Lower lobe of right lung (tissue), 2 donors: Measurements from ENCODE around the gene NPLOC4. TPM values are rescaled to one million over a fixed set of nuclear protein-coding genes. Genes with fewer than 3 reads are reported as not detected.

ENCODE experiments used
- ATAC-seq, 2 donors: fragments of 200-7000 bp; cut with Tn5 transposase; one replicate each; pipeline ENCODE4 v1.9.1; 2020 to 2022; ENCODE audit warnings: mild to moderate bottlenecking in 2 of 2, moderate library complexity in 2 of 2
- DNase-seq: peaks from one replicate; pipeline ENCODE4 v3.0.0-alpha.2; 2020
- H3K27ac ChIP-seq: fragments of 200-600 bp; one replicate; pipeline ENCODE4 v1.8.0; 2022
- H3K27me3 ChIP-seq: fragments of 200-600 bp; one replicate; pipeline ENCODE4 v1.8.0; 2022; ENCODE audit warnings: low read depth
- H3K36me3 ChIP-seq: fragments of 200-600 bp; one replicate; pipeline ENCODE4 v1.8.0; 2022; ENCODE audit warnings: mild to moderate bottlenecking
- H3K4me1 ChIP-seq: fragments of 200-600 bp; one replicate; pipeline ENCODE4 v1.8.0; 2022
- H3K4me3 ChIP-seq: fragments of 200-600 bp; one replicate; pipeline ENCODE4 v1.8.0; 2022; ENCODE audit warnings: mild to moderate bottlenecking
- H3K9me3 ChIP-seq: fragments of 200-600 bp; one replicate; pipeline ENCODE4 v1.8.0; 2022
- intact Hi-C: fragments of 100-400 bp; cut with DNase I; formaldehyde crosslinking; loops from one replicate; pipeline ENCODE4 v1.11.0; 2022
- total RNA-seq: library from RNA; stranded (reverse); fragmentation: NEBNext Ultra II Directional; extraction: Animal tissue kit (Norgen Biotek cat#: 25700); gene quantifications from one replicate; pipeline ENCODE4 v1.2.1, GENCODE V29; 2021
- TF ChIP-seq, protein P1 (sequence below): fragments of 200-600 bp; IDR thresholded peaks from one replicate; pipeline ENCODE4 v1.8.0; 2022; ENCODE audit warnings: antibody characterized with exemption, mild to moderate bottlenecking
- donor health status: DM: no; HTN: yes; CAD: no; lungs with severe emphysema.

Gene NPLOC4
- total RNA-seq, 1 donor from 2014 or later = 69.6 TPM

DNA sequence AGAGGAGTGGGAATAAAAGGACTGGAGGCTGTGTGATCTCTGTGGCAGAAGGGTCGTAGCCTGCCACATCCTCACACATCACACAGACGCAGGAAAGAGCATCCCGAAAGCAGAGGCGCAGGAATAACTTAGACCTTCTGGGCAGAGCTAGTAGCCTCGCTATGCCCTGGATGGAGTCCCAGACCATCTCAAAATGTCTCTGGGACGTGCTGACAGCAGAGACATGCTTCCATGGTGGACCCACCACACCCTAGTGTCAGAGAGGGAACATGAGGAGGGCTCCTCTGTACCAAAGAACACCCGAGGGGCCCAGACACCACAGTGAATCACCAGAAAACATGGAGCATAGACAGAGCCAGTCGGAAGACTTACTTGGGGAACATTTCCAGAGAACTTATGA lies 55.2 kb downstream of the NPLOC4 start:
- H3K36me3 ChIP-seq = peaks cover 89% of the 10 kb centered on the region

DNA sequence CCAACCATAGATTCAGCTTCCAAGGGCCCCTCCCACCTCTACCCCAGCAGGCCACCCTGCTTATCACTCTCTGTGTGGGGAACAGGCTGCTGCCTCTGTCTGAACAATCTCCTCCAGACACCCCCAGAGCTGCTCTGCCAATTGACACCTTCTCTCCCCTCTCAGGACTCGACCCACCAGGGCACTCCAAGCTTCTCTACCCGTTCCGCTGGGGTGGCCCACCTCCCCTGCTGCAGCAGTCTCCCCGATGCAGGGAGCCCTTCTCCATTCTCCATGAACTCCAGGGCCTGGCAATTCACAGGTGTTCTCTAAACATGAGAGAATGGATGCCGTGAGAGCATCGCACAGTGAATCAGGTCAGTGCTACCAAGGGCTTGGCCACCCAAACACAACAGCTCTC lies 56.4 kb downstream of the NPLOC4 start:
- Histone ChIP-seq H3K36me3 (peaks cover 89% of the 10 kb centered on the region), H3K27me3 (no peaks in the 10 kb centered on the region), H3K4me1 (peaks cover 19% of the 10 kb centered on the region), H3K9me3 (no peaks in the 10 kb centered on the region), H3K27ac (no peak overlapping the region), H3K4me3 (no peak overlapping the region)
- TF ChIP-seq, protein P1, sequence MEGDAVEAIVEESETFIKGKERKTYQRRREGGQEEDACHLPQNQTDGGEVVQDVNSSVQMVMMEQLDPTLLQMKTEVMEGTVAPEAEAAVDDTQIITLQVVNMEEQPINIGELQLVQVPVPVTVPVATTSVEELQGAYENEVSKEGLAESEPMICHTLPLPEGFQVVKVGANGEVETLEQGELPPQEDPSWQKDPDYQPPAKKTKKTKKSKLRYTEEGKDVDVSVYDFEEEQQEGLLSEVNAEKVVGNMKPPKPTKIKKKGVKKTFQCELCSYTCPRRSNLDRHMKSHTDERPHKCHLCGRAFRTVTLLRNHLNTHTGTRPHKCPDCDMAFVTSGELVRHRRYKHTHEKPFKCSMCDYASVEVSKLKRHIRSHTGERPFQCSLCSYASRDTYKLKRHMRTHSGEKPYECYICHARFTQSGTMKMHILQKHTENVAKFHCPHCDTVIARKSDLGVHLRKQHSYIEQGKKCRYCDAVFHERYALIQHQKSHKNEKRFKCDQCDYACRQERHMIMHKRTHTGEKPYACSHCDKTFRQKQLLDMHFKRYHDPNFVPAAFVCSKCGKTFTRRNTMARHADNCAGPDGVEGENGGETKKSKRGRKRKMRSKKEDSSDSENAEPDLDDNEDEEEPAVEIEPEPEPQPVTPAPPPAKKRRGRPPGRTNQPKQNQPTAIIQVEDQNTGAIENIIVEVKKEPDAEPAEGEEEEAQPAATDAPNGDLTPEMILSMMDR = no peak
- DNase-seq (no peak), ATAC-seq (no peak)
- intact Hi-C loops = no loop called here

More for the DNA sequence above, 55.2 kb downstream of the NPLOC4 start:
- Histone ChIP-seq H3K4me3 (no peak overlapping the region), H3K27ac (no peak overlapping the region), H3K9me3 (no peaks in the 10 kb centered on the region), H3K4me1 (peaks cover 10% of the 10 kb centered on the region), H3K27me3 (no peaks in the 10 kb centered on the region)
- DNase-seq (no peak), ATAC-seq (no peak)
- intact Hi-C loops = no loop called here
- TF ChIP-seq, protein P1 = no peak

DNA sequence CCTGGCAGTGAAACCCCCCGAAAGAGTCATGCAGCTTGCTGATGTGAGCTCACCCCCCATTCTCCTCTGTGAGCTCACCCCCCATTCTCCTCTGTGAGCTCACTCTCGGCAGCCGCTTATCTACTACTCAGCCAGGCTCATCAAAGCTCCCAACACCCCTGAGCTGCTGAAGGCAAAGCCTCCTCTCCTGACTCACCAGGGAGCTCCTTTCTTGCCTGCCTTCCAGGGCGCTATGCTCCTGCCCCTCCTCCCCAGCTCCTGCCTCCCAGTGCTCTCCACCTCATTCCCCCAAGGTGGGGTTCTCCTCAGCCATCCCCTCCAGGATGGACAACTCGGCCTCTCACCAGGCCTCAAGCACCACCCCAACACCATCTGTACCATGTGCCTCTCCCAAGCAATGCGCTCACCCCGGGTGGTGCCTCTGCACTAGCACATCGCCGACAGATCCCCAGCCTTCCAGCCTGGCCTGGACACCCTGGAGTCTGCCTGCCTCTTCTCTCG lies 57.0 kb downstream of the NPLOC4 start:
- no peak for DNase-seq
- Histone ChIP-seq H3K27me3 (no peaks in the 10 kb centered on the region), H3K36me3 (peaks cover 87% of the 10 kb centered on the region), H3K27ac (no peak overlapping the region), H3K9me3 (no peaks in the 10 kb centered on the region), H3K4me3 (no peak overlapping the region), H3K4me1 (peaks cover 19% of the 10 kb centered on the region)
- TF ChIP-seq, protein P1 = no peak
- no peak for ATAC-seq
- intact Hi-C loops = no loop called here

DNA sequence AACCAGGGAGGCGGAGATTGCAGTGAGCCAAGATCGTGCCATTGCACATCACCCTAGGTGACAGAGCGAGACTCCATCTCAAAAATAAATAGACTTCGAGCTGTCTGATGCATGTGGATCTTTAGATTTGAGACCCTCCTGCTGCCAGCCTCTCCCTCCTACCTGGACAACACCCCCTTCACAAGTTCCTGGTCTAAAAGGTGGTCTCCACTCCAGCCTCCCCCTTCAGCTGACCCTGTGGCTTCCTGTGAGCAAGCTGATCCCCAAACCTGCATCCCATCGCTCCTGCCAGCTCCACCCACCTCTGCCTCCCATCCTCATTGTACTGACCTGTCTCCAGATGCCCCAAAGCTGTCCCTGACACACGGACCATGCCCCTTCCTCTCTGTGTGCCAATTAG lies 57.6 kb downstream of the NPLOC4 start:
- peaks cover 19% of the 10 kb centered on the region for H3K4me1 ChIP-seq
- H3K36me3 ChIP-seq = peaks cover 85% of the 10 kb centered on the region

DNA sequence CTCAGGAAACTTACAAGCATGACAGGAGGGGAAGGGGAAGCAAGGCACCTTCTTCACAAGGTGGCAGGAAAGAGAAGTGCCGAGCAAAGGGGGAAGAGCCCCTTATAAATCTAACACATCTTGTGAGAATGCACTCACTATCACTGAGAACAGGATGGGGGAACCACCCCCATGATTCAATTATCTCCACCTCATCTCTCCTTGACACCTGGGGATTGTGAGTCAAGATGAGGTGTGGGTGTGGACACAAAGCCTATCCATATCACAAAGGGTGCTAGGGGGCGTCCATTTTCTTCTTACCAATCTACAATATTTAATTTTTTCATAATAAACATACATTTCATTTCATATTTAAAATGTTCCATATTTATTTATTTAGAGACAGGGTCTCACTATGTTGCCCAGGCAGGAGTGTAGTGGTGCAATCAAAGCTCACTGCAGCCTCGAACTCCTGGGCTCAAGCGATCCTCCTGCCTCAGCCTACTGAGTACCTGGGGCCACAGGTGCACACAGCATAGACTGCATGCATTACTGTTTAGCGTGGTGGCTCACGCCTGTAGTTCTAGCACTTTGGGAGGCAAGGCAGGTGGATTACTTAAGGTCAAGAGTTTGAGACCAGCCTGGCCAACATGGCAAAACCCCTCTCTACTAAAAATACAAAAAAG lies 58.2 kb downstream of the NPLOC4 start:
- TF ChIP-seq, protein P1 = no peak
- Histone ChIP-seq H3K4me1 (peaks cover 19% of the 10 kb centered on the region), H3K27me3 (no peaks in the 10 kb centered on the region), H3K4me3 (no peak overlapping the region), H3K9me3 (no peaks in the 10 kb centered on the region), H3K36me3 (peaks cover 85% of the 10 kb centered on the region), H3K27ac (no peak overlapping the region)
- intact Hi-C loops = no loop called here
- ATAC-seq (no peak), DNase-seq (no peak)

More for the DNA sequence above, 57.6 kb downstream of the NPLOC4 start:
- Histone ChIP-seq H3K9me3 (no peaks in the 10 kb centered on the region), H3K27me3 (no peaks in the 10 kb centered on the region), H3K27ac (no peak overlapping the region), H3K4me3 (no peak overlapping the region)
- ATAC-seq (no peak), DNase-seq (no peak)
- TF ChIP-seq, protein P1 = no peak
- intact Hi-C loops = no loop called here
